ENCODE data around the gene RAPGEF6. TPM values are rescaled to one million over a fixed set of nuclear protein-coding genes. Genes with fewer than 3 reads are reported as not detected.

RAPGEF6 gene
- total and polyA plus RNA-seq, 12 donors = 1.5 to 16.3 (median 10.9) TPM

DNA sequence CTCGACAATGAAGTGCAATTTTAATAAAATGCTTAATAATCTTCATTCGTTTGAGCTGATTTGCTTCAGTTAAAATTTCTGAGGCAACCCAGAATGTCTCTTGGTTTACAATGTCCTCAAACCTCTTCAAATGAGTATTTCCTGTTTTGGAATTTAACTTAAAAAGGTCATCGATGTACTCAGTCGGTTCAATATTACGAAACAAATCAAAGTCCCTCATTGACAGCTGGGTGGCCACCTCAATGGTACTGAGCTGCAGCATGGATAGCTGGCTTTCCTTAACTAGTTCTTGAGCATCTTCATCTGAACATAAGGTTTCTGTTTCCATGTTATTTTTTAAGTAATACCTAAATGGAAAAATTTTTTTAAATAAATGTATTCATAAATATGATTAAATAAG is 173.3 kb downstream of the RAPGEF6 start:
- Histone ChIP-seq H3K4me3 (no peak overlapping the region), H3K27ac (no peak overlapping the region), H3K36me3 (peaks cover 0 to 58% (median 4%) of the 10 kb centered on the region in 9 donors), H3K27me3 (no peaks in the 10 kb centered on the region), H3K9me3 (no peaks in the 10 kb centered on the region), H3K4me1 (peaks cover 0 to 21% (median 13%) of the 10 kb centered on the region in 9 donors)
- ATAC-seq = no peak
- TF ChIP-seq, protein P1, sequence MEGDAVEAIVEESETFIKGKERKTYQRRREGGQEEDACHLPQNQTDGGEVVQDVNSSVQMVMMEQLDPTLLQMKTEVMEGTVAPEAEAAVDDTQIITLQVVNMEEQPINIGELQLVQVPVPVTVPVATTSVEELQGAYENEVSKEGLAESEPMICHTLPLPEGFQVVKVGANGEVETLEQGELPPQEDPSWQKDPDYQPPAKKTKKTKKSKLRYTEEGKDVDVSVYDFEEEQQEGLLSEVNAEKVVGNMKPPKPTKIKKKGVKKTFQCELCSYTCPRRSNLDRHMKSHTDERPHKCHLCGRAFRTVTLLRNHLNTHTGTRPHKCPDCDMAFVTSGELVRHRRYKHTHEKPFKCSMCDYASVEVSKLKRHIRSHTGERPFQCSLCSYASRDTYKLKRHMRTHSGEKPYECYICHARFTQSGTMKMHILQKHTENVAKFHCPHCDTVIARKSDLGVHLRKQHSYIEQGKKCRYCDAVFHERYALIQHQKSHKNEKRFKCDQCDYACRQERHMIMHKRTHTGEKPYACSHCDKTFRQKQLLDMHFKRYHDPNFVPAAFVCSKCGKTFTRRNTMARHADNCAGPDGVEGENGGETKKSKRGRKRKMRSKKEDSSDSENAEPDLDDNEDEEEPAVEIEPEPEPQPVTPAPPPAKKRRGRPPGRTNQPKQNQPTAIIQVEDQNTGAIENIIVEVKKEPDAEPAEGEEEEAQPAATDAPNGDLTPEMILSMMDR (IDR thresholded peaks at IDR 0.05) = no peak
- no peak for DNase-seq
- intact Hi-C loops (cut with DNase I) = loop anchor here in 1 of 10 donors (5.0 kb wide), 1 partner anchor 101 kb away; no protein-coding TSS in a partner anchor
- WGBS, 2 donors = 84 to 89% methylated on average over 5 of the region's 5 CpGs

DNA sequence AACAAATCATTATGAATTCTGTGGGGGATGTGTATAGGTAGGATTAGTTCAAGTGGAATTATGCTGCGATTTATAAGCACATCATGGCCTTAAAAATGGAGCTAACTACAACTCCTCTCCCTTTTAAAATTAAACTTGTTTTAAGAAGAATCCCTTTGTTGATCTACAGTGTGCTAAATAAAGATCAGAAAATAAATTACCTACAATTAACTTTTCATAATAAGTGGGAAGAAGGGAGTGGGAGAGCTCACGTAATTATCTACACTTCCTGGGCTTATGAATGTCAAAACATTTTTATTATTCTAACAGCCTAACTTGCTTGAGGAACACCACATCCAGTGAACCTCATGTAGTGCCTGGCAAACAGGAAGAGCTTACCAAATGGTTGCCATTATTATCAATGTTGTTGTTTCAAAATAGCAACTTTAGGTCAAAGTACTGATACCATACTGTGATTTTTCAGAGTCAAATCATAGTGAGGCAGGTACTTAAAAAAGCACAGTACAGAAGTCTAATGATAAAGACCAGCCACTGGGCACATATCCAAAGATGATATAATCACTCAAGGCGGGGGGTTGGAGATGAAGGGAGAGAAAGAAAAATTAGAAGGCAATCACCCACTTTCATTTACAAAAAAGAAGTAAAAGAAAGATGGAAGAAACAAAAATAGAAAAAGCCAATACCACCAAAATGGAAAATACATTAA is 174.0 kb downstream of the RAPGEF6 start:
- ATAC-seq (peak in 1 of 8 donors; percentile 44), DNase-seq (no peak)
- Histone ChIP-seq H3K4me1 (peaks cover 0 to 23% (median 13%) of the 10 kb centered on the region in 9 donors), H3K36me3 (peaks cover 0 to 57% (median 4%) of the 10 kb centered on the region in 9 donors), H3K27me3 (no peaks in the 10 kb centered on the region), H3K9me3 (no peaks in the 10 kb centered on the region), H3K4me3 (no peak overlapping the region), H3K27ac (no peak overlapping the region)
- intact Hi-C loops (cut with DNase I) = loop anchor here in 1 of 10 donors (5.0 kb wide), 1 partner anchor 101 kb away; no protein-coding TSS in a partner anchor
- 67 to 71% methylated on average over 3 of the region's 3 CpGs for WGBS, 2 donors
- TF ChIP-seq, protein P1 (IDR thresholded peaks at IDR 0.05) = no peak

DNA sequence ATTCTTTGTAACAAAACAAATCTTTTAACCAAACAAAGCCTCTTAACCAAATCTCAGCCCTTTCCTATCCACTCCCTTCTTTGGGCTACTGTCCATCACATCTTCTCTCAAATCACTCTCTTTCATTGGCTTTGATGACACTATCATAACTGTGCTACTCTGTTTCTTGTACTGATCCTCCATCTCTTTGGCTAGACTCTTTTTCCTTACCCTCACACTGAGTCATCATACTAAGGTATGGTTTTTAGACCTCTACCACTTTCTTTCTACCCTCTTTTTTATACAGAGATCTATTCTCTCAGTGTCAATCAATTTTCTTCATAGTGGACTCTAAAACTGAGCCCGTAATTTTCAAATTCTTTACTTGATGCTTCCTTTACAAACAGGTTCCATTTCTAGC is 174.9 kb downstream of the RAPGEF6 start:
- H3K4me3 ChIP-seq = no peak overlapping the region
- peaks cover 0 to 26% (median 13%) of the 10 kb centered on the region in 9 donors for H3K4me1 ChIP-seq
- TF ChIP-seq, protein P1 (IDR thresholded peaks at IDR 0.05) = no peak
- WGBS, 2 donors = 96 to 98% methylated on average over 1 of the region's 1 CpG
- no peaks in the 10 kb centered on the region for H3K9me3 ChIP-seq
- intact Hi-C loops (cut with DNase I) = loop anchor here in 1 of 10 donors (5.0 kb wide), 1 partner anchor 102 kb away; no protein-coding TSS in a partner anchor
- ATAC-seq (no peak), DNase-seq (no peak)
- H3K36me3 ChIP-seq = peaks cover 0 to 66% (median 4%) of the 10 kb centered on the region in 9 donors
- no peak overlapping the region for H3K27ac ChIP-seq
- no peaks in the 10 kb centered on the region for H3K27me3 ChIP-seq

DNA sequence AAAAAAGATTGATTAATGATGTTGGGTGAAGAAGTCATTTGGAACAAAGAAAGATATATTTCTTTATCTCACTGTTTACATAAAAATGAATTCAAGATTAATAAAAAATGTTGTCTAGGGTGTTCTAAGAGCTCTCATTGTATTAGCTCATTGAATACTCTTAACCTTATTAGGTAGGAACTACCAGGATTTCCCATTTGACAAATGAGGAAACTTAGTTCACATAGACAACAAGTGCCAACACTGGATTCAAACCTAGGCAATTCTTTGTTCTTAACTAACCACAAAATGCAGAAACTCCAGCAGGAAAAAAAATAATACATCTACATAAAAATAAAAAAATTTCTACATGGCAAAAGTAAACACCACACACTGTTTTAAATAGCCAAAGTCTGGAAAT is 175.8 kb downstream of the RAPGEF6 start:
- Histone ChIP-seq H3K9me3 (no peaks in the 10 kb centered on the region), H3K4me1 (peaks cover 0 to 32% (median 15%) of the 10 kb centered on the region in 9 donors), H3K4me3 (no peak overlapping the region), H3K36me3 (peaks cover 0 to 75% (median 4%) of the 10 kb centered on the region in 9 donors), H3K27me3 (no peaks in the 10 kb centered on the region), H3K27ac (no peak overlapping the region)
- ATAC-seq (no peak), DNase-seq (no peak)
- TF ChIP-seq, protein P1 (IDR thresholded peaks at IDR 0.05) = no peak
- intact Hi-C loops (cut with DNase I) = no loop called here

Measured in heart right ventricle (tissue), 16 donors.